ENCODE data around the gene RSPRY1. TPM values are rescaled to one million over a fixed set of nuclear protein-coding genes. Genes with fewer than 3 reads are reported as not detected.

Gene RSPRY1
- total RNA-seq, 6 experiments from 2014 or later = 38.8 to 51.9 (median 47.7) TPM

- peak; percentile 14 for DNase-seq
- TF ChIP-seq CTCF (IDR thresholded peaks at IDR 0.05) = no peak
- Mint-ChIP-seq H3K4me1 (ENCODE audit: low read depth) (peaks cover 19% of the 10 kb centered on the region), H3K27ac (peak overlapping the region; percentile 66), H3K9me3 (no peaks in the 10 kb centered on the region), H3K36me3 (ENCODE audit: low read depth) (peaks cover 23% of the 10 kb centered on the region; the same call in 1 of the 2 replicates), H3K4me3 (no peak overlapping the region; the same call in 1 of the 2 replicates), H3K27me3 (ENCODE audit: insufficient read depth) (no peaks in the 10 kb centered on the region)
Observed at GRCh38 chr16:57203451-57203850, 17.3 kb downstream of the RSPRY1 start.

- no peaks in the 10 kb centered on the region for H3K9me3 Mint-ChIP-seq
- H3K4me1 Mint-ChIP-seq (ENCODE audit: low read depth) = peaks cover 15% of the 10 kb centered on the region
- H3K4me3 Mint-ChIP-seq = no peak overlapping the region
- H3K36me3 Mint-ChIP-seq (ENCODE audit: low read depth) = peaks cover 22% of the 10 kb centered on the region
- no peak for DNase-seq
- H3K27me3 Mint-ChIP-seq (ENCODE audit: insufficient read depth) = no peaks in the 10 kb centered on the region
- H3K27ac Mint-ChIP-seq = no peak overlapping the region
- peak; percentile 40; the same call in 1 of the 2 replicates for TF ChIP-seq CTCF (IDR thresholded peaks at IDR 0.05)
Observed at GRCh38 chr16:57204675-57205074, 18.5 kb downstream of the RSPRY1 start.

DNA sequence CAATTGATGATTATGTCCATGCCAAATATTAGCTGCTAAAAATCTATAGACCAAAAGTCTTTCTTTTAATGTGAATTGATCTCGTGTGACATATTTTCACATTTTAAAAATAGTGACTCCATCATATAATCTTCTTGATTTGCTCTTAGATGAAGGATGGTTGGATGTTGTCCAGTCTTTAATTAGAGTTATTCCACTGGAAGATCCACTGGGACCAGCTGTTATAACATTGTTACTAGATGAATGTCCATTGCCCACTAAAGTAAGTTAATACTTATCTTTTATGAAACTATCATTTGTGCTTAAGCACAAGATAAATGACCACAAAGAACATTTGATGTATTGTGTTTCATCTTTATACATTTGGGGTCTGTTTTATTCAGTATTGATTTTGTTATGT, 22.8 kb downstream of the RSPRY1 start:
- peaks cover 38% of the 10 kb centered on the region for H3K36me3 Mint-ChIP-seq (ENCODE audit: low read depth)
- H3K27ac Mint-ChIP-seq = no peak overlapping the region
- H3K4me3 Mint-ChIP-seq = no peak overlapping the region
- no peaks in the 10 kb centered on the region for H3K27me3 Mint-ChIP-seq (ENCODE audit: insufficient read depth)
- no peak for DNase-seq
- no peaks in the 10 kb centered on the region for H3K9me3 Mint-ChIP-seq
- no peaks in the 10 kb centered on the region for H3K4me1 Mint-ChIP-seq (ENCODE audit: low read depth)
- no peak for TF ChIP-seq CTCF (IDR thresholded peaks at IDR 0.05)

- Mint-ChIP-seq H3K27ac (no peak overlapping the region), H3K27me3 (ENCODE audit: insufficient read depth) (no peaks in the 10 kb centered on the region), H3K4me3 (no peak overlapping the region), H3K9me3 (peaks cover 5% of the 10 kb centered on the region), H3K4me1 (ENCODE audit: low read depth) (no peaks in the 10 kb centered on the region), H3K36me3 (ENCODE audit: low read depth) (peaks cover 47% of the 10 kb centered on the region)
- TF ChIP-seq CTCF (IDR thresholded peaks at IDR 0.05) = no peak
- DNase-seq = no peak
Observed at GRCh38 chr16:57209780-57210179, 23.7 kb downstream of the RSPRY1 start.

GRCh38 chr16:57213462-57213861, 27.3 kb downstream of the RSPRY1 start:
- peaks cover 38% of the 10 kb centered on the region for H3K9me3 Mint-ChIP-seq
- TF ChIP-seq CTCF (IDR thresholded peaks at IDR 0.05) = no peak
- H3K36me3 Mint-ChIP-seq (ENCODE audit: low read depth) = peaks cover 72% of the 10 kb centered on the region
- no peak overlapping the region for H3K27ac Mint-ChIP-seq
- no peaks in the 10 kb centered on the region for H3K27me3 Mint-ChIP-seq (ENCODE audit: insufficient read depth)
- H3K4me3 Mint-ChIP-seq = no peak overlapping the region
- no peak for DNase-seq
- H3K4me1 Mint-ChIP-seq (ENCODE audit: low read depth) = no peaks in the 10 kb centered on the region

DNA sequence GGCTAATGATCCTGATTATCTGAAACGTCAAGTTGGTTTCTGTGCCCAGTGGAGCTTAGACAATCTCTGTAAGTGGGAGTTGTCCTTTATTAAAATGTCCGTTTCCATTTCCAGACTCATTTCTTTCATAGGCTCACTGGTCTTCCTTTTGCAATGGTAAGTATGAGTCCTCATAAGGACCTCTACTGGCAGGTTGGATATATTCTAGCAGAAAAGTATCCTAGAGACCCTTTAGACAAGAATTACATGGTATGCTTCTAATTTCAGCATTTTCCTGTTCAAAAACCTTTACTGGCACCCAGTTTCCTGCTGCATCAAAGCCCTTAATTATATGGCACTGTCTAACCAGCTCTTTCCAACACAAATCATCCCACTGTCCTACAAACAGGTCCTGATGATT, 30.8 kb downstream of the RSPRY1 start:
- Mint-ChIP-seq H3K4me3 (no peak overlapping the region), H3K36me3 (ENCODE audit: low read depth) (peaks cover 92% of the 10 kb centered on the region), H3K27ac (no peak overlapping the region), H3K27me3 (ENCODE audit: insufficient read depth) (no peaks in the 10 kb centered on the region), H3K4me1 (ENCODE audit: low read depth) (no peaks in the 10 kb centered on the region), H3K9me3 (peaks cover 49% of the 10 kb centered on the region)
- DNase-seq = no peak
- no peak for TF ChIP-seq CTCF (IDR thresholded peaks at IDR 0.05)

Measured in HFFc6 (cell line).